ENCODE data around the gene AMBP.

The AMBP gene

GRCh38 chr9:114061292-114061691, 16.8 kb downstream of the AMBP start:
- no peak for DNase-seq
- in situ Hi-C loops (cut with HindIII; ENCODE audit: low pct_ligation_motif_present, low pct_unique_long_range_greater_than_20kb, low sequenced_read_pairs), result no loop called here

- in situ Hi-C loops (cut with HindIII; ENCODE audit: low pct_ligation_motif_present, low pct_unique_long_range_greater_than_20kb, low sequenced_read_pairs), result no loop called here
- DNase-seq, result no peak
These were observed 17.4 kb downstream of the AMBP start for GRCh38 chr9:114060711-114061110.

GRCh38 chr9:114060070-114060469, 18.0 kb downstream of the AMBP start:
- DNase-seq, result no peak
- in situ Hi-C loops (cut with HindIII; ENCODE audit: low pct_ligation_motif_present, low pct_unique_long_range_greater_than_20kb, low sequenced_read_pairs), result no loop called here

GRCh38 chr9:114059047-114059803, 18.9 kb downstream of the AMBP start:
- no peak for DNase-seq
- in situ Hi-C loops (cut with HindIII; ENCODE audit: low pct_ligation_motif_present, low pct_unique_long_range_greater_than_20kb, low sequenced_read_pairs), result no loop called here

- no peak for DNase-seq
- in situ Hi-C loops (cut with HindIII; ENCODE audit: low pct_ligation_motif_present, low pct_unique_long_range_greater_than_20kb, low sequenced_read_pairs), result no loop called here
These were observed 19.4 kb downstream of the AMBP start for GRCh38 chr9:114058688-114059046.

DNA sequence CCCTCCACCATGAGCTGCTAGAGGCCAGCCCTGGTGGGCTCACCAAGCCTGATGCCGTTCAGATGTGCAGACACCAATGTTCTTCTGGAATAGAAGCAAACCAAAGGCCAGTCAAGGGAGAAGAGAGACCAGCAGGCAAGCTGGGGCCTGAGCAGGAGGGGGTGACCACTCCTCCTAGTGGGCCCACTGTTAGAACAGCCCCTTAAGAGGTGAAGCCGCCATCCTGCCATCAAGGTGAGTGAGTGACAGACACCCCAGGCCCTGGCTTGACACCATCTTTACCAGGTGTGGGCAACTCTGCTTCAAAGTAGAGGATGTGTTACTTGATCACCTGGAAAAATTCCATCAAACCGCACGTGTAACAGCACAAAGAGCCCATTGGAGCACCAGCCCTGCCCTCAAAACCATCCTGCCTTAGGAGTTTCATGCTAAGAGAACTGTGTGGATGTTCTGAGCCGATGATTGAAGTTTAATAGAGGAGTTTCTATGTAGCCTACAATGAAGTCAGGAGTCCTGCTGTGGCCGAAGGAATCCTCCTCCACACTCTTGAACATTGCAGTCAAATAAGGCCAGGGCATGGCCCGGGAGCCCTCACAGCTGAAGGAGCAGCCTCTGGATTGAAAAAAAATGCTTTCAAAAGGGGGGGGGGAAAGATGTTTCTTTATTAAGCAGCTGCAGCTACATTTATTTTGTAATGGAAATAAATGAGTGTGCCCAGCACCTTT, 20.8 kb downstream of the AMBP start:
- DNase-seq, result no peak
- in situ Hi-C loops (cut with HindIII; ENCODE audit: low pct_ligation_motif_present, low pct_unique_long_range_greater_than_20kb, low sequenced_read_pairs), result no loop called here

DNA sequence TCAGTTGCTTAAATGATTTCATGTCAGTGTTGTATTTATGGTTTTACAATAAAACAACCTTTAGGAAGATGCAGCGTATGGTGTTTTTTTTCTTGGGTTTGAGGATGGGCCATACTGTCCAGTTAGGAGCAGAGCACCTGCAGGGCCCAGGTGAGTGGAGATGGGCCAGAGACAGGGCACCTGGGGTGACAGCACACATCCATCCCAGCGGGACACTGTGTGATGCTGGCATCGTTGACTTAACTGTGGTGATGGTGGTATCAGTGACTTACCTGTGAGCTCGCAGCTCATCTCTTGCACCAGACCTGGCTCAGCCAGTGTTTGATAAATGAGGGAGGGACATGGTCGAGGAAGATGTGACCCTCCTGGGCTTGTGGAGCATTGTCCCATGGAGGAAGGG, 21.6 kb downstream of the AMBP start:
- in situ Hi-C loops (cut with HindIII; ENCODE audit: low pct_ligation_motif_present, low pct_unique_long_range_greater_than_20kb, low sequenced_read_pairs), result no loop called here
- DNase-seq, result no peak

GRCh38 chr9:114055894-114056293, 22.2 kb downstream of the AMBP start:
- in situ Hi-C loops (cut with HindIII; ENCODE audit: low pct_ligation_motif_present, low pct_unique_long_range_greater_than_20kb, low sequenced_read_pairs), result no loop called here
- no peak for DNase-seq

DNA sequence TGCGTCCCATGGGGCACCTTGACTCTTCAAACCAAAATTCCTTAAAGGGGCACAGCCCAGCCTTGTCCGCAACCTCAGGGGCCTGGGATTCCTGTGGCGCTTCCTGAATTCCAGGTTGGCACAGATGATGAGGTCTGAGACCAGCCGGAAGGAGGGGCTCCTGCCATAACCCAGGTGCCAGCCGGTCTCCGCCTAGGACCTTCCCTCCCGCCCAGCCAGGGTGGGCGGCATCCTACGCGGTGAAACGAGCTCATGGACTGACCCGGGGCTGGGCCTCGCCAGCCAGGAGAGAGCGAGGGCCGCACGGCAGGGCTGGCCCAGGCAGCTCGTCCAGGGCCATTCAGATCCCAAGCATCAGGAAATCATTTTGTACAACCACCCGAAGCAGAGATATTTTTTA, 23.0 kb downstream of the AMBP start:
- no peak for DNase-seq
- in situ Hi-C loops (cut with HindIII; ENCODE audit: low pct_ligation_motif_present, low pct_unique_long_range_greater_than_20kb, low sequenced_read_pairs), result no loop called here

DNA sequence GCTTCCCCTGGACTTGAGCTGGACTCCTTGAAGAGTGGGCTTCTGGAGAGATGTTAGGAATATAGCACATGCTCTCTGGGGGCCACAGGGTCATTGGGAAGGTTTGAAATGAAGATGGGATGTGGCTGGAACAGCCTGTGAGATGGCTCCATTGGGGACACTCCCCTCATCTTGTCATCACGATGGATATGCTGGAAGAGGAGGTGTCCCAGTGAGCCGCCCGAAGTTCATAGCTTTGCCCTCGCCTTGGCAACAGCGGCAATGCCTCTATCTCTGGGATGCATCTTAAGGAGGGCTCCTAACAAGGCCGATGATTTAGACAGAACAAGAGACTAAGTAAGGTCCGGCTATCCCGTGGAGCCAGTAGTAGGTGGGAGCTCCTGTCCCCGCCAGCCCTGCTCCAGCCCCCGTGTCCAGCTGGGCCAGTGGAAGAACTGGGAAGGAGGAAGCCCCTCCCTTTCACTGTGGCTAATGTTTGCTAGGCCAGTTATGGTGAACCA, 23.9 kb downstream of the AMBP start:
- in situ Hi-C loops (cut with HindIII; ENCODE audit: low pct_ligation_motif_present, low pct_unique_long_range_greater_than_20kb, low sequenced_read_pairs), result no loop called here
- DNase-seq, result no peak

DNA sequence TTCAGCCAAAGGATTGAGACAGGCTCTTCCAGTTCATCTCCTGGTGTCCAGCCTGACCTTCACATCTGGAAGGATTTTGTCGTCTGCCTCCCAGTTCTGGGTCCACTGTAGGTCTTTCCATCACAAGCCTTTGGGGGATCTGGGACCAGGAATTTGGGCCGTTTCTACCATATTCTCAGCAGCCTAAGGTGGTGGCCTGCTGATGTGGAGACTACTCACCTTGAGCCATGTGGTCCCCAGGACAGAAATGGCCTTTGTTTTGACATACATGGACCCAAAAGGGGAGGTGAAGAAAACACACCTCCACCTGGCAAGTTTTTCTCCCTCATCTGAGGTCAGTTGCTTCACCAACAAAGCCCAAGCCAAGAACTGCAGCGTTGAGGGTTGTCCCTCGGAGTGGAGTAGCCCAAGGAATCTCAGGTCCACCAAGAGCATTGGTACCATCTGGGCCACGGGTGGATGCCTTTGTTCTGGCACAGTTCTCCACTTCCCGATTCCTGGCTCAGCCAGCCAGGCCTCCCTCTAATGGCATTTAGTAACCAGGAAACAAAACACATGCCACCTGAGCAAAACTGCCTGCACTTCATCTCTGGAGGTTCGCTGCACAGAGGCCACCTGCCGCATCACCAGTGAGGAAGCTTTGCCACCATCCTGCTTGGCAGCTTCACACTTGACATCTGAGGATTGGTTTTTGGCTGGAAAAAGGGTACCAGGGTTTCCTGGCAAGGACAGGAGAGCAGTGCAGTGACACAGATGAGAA, 24.7 kb downstream of the AMBP start:
- in situ Hi-C loops (cut with HindIII; ENCODE audit: low pct_ligation_motif_present, low pct_unique_long_range_greater_than_20kb, low sequenced_read_pairs), result no loop called here
- no peak for DNase-seq

- DNase-seq, result no peak
- in situ Hi-C loops (cut with HindIII; ENCODE audit: low pct_ligation_motif_present, low pct_unique_long_range_greater_than_20kb, low sequenced_read_pairs), result no loop called here
These were observed 26.4 kb downstream of the AMBP start for GRCh38 chr9:114051706-114052105.

- DNase-seq, result no peak
- in situ Hi-C loops (cut with HindIII; ENCODE audit: low pct_ligation_motif_present, low pct_unique_long_range_greater_than_20kb, low sequenced_read_pairs), result no loop called here
These were observed 26.8 kb downstream of the AMBP start for GRCh38 chr9:114051281-114051680.

- in situ Hi-C loops (cut with HindIII; ENCODE audit: low pct_ligation_motif_present, low pct_unique_long_range_greater_than_20kb, low sequenced_read_pairs), result no loop called here
- DNase-seq, result no peak
These were observed 27.5 kb downstream of the AMBP start for GRCh38 chr9:114050646-114051045.

- in situ Hi-C loops (cut with HindIII; ENCODE audit: low pct_ligation_motif_present, low pct_unique_long_range_greater_than_20kb, low sequenced_read_pairs), result no loop called here
- no peak for DNase-seq
These were observed 27.9 kb downstream of the AMBP start for GRCh38 chr9:114050226-114050568.

- no peak for DNase-seq
- in situ Hi-C loops (cut with HindIII; ENCODE audit: low pct_ligation_motif_present, low pct_unique_long_range_greater_than_20kb, low sequenced_read_pairs), result no loop called here
These were observed 28.5 kb downstream of the AMBP start for GRCh38 chr9:114049441-114050225.

GRCh38 chr9:114048533-114049415, 29.3 kb downstream of the AMBP start:
- in situ Hi-C loops (cut with HindIII; ENCODE audit: low pct_ligation_motif_present, low pct_unique_long_range_greater_than_20kb, low sequenced_read_pairs), result no loop called here
- no peak for DNase-seq

DNA sequence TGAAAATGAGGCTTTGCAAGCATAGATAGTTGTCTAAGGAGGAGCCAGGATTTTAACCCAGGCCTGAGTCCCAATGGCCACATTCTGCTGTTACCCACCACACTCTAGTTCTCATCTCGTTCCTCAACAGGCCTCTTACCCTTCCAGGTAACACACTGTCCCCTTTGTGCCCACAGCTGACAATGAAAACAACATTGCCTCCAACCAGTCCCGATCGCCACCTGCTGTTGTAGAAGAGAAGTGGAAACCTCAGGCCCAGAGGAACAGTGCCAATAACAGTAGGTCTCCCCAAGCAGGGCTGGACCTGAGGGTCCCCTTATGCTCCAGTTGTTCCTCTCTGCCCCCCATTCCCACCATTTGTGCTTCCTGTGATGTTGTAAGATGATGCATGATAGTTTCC, 30.4 kb downstream of the AMBP start:
- in situ Hi-C loops (cut with HindIII; ENCODE audit: low pct_ligation_motif_present, low pct_unique_long_range_greater_than_20kb, low sequenced_read_pairs), result no loop called here
- peak; percentile 11 for DNase-seq
